HepG2 (cell line): ENCODE results near the gene VAMP2. TPM values are rescaled to one million over a fixed set of nuclear protein-coding genes. Genes with fewer than 3 reads are reported as not detected.

Source experiments
- AGO2 ChIP-seq: fragments of 200-400 bp; formaldehyde crosslinking; optimal IDR thresholded peaks from 2 replicates; pipeline ENCODE3; 2017; ENCODE audit warnings: mild to moderate bottlenecking, low read depth, low read length, moderate library complexity
- FLYWCH1 ChIP-seq: sonication (generic); formaldehyde crosslinking; IDR thresholded peaks from 2 replicates; pipeline ENCODE4 v1.8.1; 2023; ENCODE audit warnings: mild to moderate bottlenecking, missing genetic modification reagents
- GFI1 ChIP-seq: sonication (generic); formaldehyde crosslinking; IDR thresholded peaks from 2 replicates; pipeline ENCODE4 v1.5.0; 2020; ENCODE audit warnings: missing genetic modification reagents, mild to moderate bottlenecking, borderline replicate concordance
- JARID2 ChIP-seq: sonication (generic); formaldehyde crosslinking; IDR thresholded peaks from 2 replicates; pipeline ENCODE4 v1.8.1; 2023; ENCODE audit warnings: missing genetic modification reagents, inconsistent platforms; ENCODE audit not compliant: insufficient replicate concordance
- KLF13 ChIP-seq: sonication (generic); formaldehyde crosslinking; IDR thresholded peaks from 2 replicates; pipeline ENCODE4 v1.4.0; 2020; ENCODE audit warnings: mild to moderate bottlenecking, missing genetic modification reagents
- MED13 ChIP-seq: sonication (generic); formaldehyde crosslinking; IDR thresholded peaks from 2 replicates; pipeline ENCODE4 v1.5.0; 2020; ENCODE audit warnings: missing genetic modification reagents
- NFKBIZ ChIP-seq: IDR thresholded peaks from 2 replicates; pipeline ENCODE4 v1.6.1; 2018; ENCODE audit warnings: missing genetic modification reagents, missing compliant biosample characterization
- ZFP90 ChIP-seq: sonication (generic); formaldehyde crosslinking; IDR thresholded peaks from 2 replicates; pipeline ENCODE4 v1.8.0; 2022; ENCODE audit warnings: missing genetic modification reagents, mild to moderate bottlenecking, inconsistent platforms, borderline replicate concordance
- ZMYM4 ChIP-seq: sonication (generic); formaldehyde crosslinking; IDR thresholded peaks from 2 replicates; pipeline ENCODE4 v1.8.1; 2023; ENCODE audit warnings: mild to moderate bottlenecking, missing genetic modification reagents
- ZNF367 ChIP-seq: sonication (generic); formaldehyde crosslinking; IDR thresholded peaks from 2 replicates; pipeline ENCODE4 v1.4.0; 2020; ENCODE audit warnings: missing genetic modification reagents, borderline replicate concordance
- polyA plus RNA-seq, 8 experiments: library from polyadenylated mRNA; depleted of rRNA in 3 of 8; stranded (reverse) in 7 of 8; unstranded in 1 of 8; fragments of >200 nt; fragmentation: Illumina TruSeq in 4 of 8; extraction: Trizol in 4 of 8; gene quantifications; 2 replicates each; pipeline versions ENCODE4 v1.2.1 to v1.2.3, GENCODE V29; 2011 to 2016; ENCODE audit warnings: low read depth in 4 of 8, missing spikeins in 1 of 8, mixed read lengths in 1 of 8; ENCODE audit not compliant: insufficient read depth in 1 of 8
- total RNA-seq, 5 experiments: library from RNA; depleted of rRNA; stranded (reverse); fragments of >200 nt; fragmentation: Illumina TruSeq; extraction: Trizol; gene quantifications; 2 replicates each; pipeline ENCODE4 v1.2.3, GENCODE V29; 2016; ENCODE audit warnings: low read depth in 1 of 5
- TF ChIP-seq, protein P1 (sequence below): sonication (generic); formaldehyde crosslinking; IDR thresholded peaks from 2 replicates; pipeline ENCODE4 v1.8.0; 2022; ENCODE audit warnings: missing genetic modification reagents, mild to moderate bottlenecking, inconsistent platforms, borderline replicate concordance
- TF ChIP-seq, protein P2 (sequence below): sonication (generic); formaldehyde crosslinking; IDR thresholded peaks from 2 replicates; pipeline ENCODE4 v1.5.1; 2020; ENCODE audit warnings: missing genetic modification reagents, mild to moderate bottlenecking, borderline replicate concordance
- TF ChIP-seq, protein P3 (sequence below): IDR thresholded peaks from 2 replicates; pipeline ENCODE4 v1.6.1; 2016
- TF ChIP-seq, protein P4 (sequence below): sonication (generic); formaldehyde crosslinking; IDR thresholded peaks from 2 replicates; pipeline ENCODE4 v1.4.0; 2020; ENCODE audit warnings: missing genetic modification reagents
- TF ChIP-seq, protein P5 (sequence below): sonication (generic); formaldehyde crosslinking; IDR thresholded peaks from 2 replicates; pipeline ENCODE4 v1.8.0; 2022; ENCODE audit warnings: missing genetic modification reagents, mild to moderate bottlenecking, borderline replicate concordance
- TF ChIP-seq, protein P6 (sequence below): sonication (generic); formaldehyde crosslinking; IDR thresholded peaks from 2 replicates; pipeline ENCODE4 v1.5.0; 2020; ENCODE audit warnings: mild to moderate bottlenecking, low read depth, missing genetic modification reagents, borderline replicate concordance
- TF ChIP-seq, protein P7 (sequence below): sonication (generic); formaldehyde crosslinking; IDR thresholded peaks from 2 replicates; pipeline ENCODE4 v1.8.1; 2023; ENCODE audit warnings: missing genetic modification reagents, mild to moderate bottlenecking, borderline replicate concordance

Gene VAMP2
- total and polyA plus RNA-seq, 2 of the 13 experiments (the other 11 are each of a cell fraction or from before 2014, with no cell fraction given), result 3.9 to 17.2 TPM

DNA sequence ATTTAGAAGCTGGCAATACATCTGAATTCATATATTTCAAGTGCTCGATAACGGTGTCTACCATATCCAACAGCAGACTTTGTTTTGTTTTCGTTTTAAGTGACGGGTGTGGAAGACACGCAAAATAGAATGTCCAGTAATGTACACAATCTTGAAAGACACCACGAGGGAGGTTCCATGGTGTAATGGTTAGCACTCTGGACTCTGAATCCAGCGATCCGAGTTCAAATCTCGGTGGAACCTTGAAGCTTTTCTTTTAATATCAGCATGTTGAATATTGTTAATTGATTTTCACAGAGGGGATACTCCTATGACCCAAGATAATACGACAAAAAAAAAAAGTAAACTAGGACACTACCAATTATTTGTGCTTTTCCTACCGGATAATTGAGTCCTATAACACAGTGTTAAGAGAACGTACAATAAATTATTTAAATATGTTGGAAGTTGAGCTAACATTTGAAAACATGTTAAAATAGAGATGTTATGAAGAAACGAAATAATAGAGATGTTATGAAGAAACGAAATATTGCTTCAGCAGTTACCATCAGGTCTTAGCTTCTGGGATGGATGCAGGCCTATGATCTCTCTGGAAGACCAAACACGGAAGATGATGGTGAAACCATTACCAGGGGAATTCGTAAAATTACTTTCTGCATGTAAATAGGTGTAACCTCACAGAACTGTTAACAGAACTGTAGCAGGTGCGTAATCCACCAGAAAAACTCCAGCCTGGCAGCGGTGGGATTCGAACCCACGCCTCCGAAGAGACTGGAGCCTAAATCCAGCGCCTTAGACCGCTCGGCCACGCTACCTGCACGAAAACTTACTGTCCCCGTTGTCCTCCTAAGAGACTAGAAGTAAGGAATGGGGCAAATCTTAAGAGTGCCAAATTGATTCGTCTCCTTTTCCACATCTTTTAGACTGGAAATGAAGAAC is 42.9 kb downstream of the VAMP2 start (continued):
- TF ChIP-seq, protein P1, sequence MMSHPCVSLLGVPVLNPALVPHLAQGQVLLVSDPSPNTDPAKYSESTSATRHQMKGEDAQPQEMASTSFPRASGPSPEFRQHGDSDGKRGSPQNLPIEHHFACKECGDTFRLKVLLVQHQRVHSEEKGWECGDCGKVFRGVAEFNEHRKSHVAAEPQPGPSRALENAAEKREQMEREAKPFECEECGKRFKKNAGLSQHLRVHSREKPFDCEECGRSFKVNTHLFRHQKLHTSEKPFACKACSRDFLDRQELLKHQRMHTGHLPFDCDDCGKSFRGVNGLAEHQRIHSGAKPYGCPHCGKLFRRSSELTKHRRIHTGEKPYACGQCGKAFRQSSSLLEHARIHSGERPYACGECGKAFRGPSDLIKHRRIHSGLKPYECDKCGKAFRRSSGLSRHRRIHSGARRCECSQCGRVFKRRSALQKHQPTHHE (CRISPR knock-in tag), result 0 out of 2 replicates have a peak, but pooled peaks have one; percentile 58
- TF ChIP-seq GFI1 (CRISPR knock-in tag) (peak; percentile 23; the same call in 1 of the 2 replicates), MED13 (CRISPR knock-in tag) (no peak), KLF13 (CRISPR knock-in tag) (no peak), AGO2 (no peak), JARID2 (peak; percentile 95), FLYWCH1 (CRISPR knock-in tag) (no peak), ZFP90 (CRISPR knock-in tag) (no peak), ZMYM4 (CRISPR knock-in tag) (0 out of 2 replicates have a peak, but pooled peaks have one; percentile 13), ZNF367 (CRISPR knock-in tag) (no peak), NFKBIZ (CRISPR knock-in tag) (0 out of 2 replicates have a peak, but pooled peaks have one; percentile 21)
- TF ChIP-seq, protein P2, sequence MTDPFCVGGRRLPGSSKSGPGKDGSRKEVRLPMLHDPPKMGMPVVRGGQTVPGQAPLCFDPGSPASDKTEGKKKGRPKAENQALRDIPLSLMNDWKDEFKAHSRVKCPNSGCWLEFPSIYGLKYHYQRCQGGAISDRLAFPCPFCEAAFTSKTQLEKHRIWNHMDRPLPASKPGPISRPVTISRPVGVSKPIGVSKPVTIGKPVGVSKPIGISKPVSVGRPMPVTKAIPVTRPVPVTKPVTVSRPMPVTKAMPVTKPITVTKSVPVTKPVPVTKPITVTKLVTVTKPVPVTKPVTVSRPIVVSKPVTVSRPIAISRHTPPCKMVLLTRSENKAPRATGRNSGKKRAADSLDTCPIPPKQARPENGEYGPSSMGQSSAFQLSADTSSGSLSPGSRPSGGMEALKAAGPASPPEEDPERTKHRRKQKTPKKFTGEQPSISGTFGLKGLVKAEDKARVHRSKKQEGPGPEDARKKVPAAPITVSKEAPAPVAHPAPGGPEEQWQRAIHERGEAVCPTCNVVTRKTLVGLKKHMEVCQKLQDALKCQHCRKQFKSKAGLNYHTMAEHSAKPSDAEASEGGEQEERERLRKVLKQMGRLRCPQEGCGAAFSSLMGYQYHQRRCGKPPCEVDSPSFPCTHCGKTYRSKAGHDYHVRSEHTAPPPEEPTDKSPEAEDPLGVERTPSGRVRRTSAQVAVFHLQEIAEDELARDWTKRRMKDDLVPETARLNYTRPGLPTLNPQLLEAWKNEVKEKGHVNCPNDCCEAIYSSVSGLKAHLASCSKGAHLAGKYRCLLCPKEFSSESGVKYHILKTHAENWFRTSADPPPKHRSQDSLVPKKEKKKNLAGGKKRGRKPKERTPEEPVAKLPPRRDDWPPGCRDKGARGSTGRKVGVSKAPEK (CRISPR knock-in tag), result no peak
- TF ChIP-seq, protein P3, sequence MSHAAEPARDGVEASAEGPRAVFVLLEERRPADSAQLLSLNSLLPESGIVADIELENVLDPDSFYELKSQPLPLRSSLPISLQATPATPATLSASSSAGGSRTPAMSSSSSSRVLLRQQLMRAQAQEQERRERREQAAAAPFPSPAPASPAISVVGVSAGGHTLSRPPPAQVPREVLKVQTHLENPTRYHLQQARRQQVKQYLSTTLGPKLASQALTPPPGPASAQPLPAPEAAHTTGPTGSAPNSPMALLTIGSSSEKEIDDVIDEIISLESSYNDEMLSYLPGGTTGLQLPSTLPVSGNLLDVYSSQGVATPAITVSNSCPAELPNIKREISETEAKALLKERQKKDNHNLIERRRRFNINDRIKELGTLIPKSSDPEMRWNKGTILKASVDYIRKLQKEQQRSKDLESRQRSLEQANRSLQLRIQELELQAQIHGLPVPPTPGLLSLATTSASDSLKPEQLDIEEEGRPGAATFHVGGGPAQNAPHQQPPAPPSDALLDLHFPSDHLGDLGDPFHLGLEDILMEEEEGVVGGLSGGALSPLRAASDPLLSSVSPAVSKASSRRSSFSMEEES (CRISPR knock-in tag), result peak; percentile 69
- TF ChIP-seq, protein P4, sequence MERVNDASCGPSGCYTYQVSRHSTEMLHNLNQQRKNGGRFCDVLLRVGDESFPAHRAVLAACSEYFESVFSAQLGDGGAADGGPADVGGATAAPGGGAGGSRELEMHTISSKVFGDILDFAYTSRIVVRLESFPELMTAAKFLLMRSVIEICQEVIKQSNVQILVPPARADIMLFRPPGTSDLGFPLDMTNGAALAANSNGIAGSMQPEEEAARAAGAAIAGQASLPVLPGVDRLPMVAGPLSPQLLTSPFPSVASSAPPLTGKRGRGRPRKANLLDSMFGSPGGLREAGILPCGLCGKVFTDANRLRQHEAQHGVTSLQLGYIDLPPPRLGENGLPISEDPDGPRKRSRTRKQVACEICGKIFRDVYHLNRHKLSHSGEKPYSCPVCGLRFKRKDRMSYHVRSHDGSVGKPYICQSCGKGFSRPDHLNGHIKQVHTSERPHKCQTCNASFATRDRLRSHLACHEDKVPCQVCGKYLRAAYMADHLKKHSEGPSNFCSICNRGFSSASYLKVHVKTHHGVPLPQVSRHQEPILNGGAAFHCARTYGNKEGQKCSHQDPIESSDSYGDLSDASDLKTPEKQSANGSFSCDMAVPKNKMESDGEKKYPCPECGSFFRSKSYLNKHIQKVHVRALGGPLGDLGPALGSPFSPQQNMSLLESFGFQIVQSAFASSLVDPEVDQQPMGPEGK (CRISPR knock-in tag), result peak; percentile 85
- TF ChIP-seq, protein P5, sequence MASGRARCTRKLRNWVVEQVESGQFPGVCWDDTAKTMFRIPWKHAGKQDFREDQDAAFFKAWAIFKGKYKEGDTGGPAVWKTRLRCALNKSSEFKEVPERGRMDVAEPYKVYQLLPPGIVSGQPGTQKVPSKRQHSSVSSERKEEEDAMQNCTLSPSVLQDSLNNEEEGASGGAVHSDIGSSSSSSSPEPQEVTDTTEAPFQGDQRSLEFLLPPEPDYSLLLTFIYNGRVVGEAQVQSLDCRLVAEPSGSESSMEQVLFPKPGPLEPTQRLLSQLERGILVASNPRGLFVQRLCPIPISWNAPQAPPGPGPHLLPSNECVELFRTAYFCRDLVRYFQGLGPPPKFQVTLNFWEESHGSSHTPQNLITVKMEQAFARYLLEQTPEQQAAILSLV, result peak; percentile 12; the same call in 1 of the 2 replicates
- TF ChIP-seq, protein P6, sequence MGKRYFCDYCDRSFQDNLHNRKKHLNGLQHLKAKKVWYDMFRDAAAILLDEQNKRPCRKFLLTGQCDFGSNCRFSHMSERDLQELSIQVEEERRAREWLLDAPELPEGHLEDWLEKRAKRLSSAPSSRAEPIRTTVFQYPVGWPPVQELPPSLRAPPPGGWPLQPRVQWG (CRISPR knock-in tag), result no peak
- TF ChIP-seq, protein P7, sequence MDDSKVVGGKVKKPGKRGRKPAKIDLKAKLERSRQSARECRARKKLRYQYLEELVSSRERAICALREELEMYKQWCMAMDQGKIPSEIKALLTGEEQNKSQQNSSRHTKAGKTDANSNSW (CRISPR knock-in tag), result no peak
